ENCODE data around the gene CNOT4. TPM values are rescaled to one million over a fixed set of nuclear protein-coding genes. Genes with fewer than 3 reads are reported as not detected.

Gene CNOT4
- total RNA-seq, 1 donor: 8.9 TPM

DNA sequence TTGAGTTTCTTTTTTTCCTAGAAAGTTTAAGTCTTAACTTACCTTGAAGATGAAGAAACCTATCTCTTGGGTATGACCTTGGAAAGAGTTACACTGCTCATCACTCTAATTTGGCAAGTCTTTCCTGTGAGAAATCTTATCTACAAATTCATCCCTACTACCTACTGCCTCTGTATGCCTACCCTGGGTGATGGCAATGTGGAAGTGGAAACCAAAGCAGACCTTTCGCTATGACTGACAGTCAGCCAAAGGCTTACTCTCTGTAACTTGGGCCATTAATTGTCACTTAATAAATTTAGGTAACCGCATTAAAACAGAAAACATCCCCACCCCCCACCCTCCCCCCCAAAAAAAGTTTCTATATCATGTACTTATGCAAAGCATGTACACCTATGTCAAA, 103.9 kb downstream of the CNOT4 start:
- DNase-seq (ENCODE audit: low read depth in 2 of 3, low spot score in 2 of 3): no peak

DNA sequence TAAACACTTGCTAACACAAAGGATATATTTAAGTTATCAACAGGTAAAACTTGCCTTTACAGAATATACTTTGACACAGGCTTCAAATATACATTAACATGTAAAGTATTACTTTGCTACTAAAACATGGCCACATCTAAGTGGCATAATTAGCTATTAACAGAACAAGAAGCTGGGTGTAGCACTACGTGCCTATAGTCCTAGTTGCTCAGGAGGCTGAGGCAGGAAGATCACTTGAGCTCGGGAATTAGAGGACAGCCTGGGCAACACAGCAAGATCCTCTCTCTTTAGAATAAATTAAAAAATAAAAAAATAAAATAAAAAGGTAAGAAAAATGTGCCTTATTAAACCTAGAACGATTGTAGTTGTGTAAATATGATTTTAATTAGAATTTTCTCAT, 106.6 kb downstream of the CNOT4 start:
- no peak for DNase-seq (ENCODE audit: low read depth in 2 of 3, low spot score in 2 of 3)

DNA sequence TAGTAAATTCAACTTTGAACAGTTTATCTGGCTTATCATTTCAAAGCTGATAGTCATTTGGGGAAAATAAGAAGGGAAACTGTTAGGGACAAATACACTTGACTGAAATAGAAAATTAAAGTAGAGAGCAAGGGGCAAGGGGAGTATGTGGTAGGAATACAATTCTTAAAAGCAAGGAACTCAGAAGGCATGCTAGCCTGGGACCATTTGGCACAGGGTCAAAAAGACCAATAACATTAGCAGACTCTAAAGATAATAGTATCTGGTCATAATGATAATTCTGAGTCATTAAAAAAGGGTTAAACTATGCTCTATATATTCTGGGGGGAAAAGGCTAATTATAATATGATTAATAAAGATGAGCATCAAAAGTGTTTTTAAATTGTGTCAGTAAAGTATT, 112.2 kb downstream of the CNOT4 start:
- DNase-seq (ENCODE audit: low read depth in 2 of 3, low spot score in 2 of 3): no peak

DNA sequence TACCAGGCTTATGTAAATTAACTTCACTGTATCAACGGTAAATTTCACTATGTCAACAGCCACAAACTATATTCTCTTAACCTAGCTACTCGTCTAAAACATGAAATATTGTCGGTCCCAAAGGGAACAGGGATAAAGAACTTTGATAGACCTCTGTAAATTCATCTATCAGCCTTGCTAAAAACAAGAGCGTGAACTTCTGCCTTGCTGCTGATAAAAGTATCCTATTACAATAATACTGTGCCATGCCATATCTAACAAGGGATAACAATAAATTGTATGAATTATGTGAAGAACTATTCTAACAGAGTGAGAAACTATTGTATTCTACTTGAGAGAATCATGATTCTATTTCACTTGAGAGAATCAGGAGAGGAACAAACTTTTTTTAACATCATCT, 117.2 kb downstream of the CNOT4 start:
- no peak for DNase-seq (ENCODE audit: low read depth in 2 of 3, low spot score in 2 of 3)

DNA sequence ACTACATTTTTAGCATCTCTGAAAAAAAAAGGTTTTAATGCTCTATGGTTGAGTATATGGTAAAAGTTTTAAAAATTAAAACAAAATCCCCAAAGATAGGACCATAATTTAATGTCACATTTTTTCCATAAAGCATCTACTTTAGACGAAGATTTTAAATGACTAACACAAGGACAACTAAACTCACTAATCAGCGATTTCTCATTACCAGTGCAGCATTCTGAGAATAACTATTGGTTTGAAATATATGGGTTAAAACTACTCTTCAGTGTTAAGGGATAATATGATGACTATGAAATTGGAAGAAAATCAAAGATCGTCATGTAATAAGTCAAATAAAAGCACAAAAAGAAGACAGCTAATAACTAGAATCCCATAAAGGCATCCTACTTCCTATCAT, 118.4 kb downstream of the CNOT4 start:
- DNase-seq (ENCODE audit: low read depth in 2 of 3, low spot score in 2 of 3): no peak

DNA sequence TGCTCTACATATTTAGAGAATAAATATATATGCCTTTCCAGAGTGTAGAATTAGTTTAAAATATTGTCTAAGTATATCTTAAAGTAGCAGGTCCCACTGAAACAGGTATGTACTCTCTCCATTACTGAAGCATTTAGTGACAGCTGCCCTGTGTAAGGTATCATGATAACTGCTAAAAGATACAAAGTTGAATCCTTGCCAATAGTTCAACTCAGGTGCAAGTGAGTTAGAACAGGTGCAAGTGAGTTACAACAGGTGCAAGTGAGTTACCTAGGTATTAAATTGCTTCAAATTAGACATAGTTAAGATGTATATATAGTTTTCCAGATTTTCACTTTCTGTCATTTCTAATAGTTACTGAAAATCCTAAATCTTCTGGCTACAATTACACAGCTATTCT, 119.1 kb downstream of the CNOT4 start:
- no peak for DNase-seq (ENCODE audit: low read depth in 2 of 3, low spot score in 2 of 3)

DNA sequence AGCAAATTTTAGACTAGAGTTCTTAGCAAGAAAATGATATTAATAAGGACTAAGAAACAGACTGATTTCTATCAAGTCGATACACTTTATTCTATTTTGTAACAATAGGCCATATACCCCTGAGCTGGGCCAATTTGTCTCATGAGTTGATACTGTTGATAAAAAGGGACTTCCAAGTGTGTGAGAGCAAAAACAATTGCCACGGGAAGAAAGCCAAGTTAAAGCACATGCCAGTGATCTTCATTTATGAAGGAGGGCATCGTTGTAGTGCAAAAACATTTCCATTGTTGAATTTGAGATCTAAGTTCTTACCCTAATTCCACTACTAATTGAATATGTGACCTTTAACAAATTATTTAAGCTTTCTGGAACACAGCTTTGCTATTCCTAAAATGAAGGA, 119.9 kb downstream of the CNOT4 start:
- no peak for DNase-seq (ENCODE audit: low read depth in 2 of 3, low spot score in 2 of 3)

DNA sequence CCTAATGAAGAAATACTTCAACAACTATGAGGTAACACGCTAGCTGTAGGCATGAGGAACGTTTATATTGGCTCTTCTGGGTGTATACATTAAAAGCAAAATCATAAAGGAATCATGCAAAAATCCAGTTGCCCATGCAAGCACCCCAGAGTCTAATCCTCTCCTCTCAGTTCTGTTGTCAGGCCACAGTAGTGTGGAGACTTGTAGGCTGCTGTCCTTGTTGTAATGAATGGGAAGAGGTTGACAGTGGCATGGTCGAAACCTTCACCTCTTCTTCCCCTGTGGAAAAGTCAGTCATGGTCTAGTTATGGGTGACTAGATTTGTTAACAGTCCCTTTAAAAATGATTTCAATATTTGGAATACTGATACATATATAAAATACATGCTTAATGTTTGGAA, 121.3 kb downstream of the CNOT4 start:
- no peak for DNase-seq (ENCODE audit: low read depth in 2 of 3, low spot score in 2 of 3)

DNA sequence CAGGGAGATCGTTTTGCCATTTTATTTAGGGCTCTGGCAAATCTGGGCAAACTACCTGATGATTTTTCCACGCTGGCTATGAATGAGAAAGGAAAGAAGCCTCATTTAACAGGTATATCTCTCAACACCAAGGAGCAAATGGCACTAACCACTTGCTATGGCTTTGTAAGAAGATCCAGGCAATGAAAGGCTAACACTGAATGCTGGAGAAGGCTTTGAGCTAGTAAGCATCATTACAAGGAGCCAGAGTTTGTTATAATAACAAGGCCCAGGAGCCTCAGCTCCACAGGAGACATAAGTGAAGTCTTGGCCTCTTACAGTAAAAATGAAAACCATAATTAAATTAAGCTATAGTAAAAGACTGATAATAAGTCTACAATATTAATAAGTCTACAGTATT, 123.1 kb downstream of the CNOT4 start:
- DNase-seq (ENCODE audit: low read depth in 2 of 3, low spot score in 2 of 3): no peak

DNA sequence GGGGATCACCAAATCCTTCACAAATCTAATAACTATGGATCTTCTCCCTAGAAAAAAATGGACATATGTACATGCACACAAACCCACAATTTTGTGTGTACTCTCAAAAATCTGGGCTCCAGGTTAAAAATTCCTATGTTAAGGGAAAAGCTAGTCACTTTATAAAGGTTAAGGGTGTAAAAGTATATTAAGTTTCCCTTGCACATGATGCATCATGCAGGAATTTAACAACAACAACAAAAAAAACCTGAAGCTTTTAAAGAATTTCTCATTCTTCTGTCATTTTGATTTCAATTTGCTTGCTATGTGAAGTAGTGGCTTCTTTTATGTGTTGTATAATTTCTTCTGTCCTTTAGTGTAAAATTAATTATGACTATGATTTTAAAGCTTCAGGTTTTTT, 123.7 kb downstream of the CNOT4 start:
- no peak for DNase-seq (ENCODE audit: low read depth in 2 of 3, low spot score in 2 of 3)

DNA sequence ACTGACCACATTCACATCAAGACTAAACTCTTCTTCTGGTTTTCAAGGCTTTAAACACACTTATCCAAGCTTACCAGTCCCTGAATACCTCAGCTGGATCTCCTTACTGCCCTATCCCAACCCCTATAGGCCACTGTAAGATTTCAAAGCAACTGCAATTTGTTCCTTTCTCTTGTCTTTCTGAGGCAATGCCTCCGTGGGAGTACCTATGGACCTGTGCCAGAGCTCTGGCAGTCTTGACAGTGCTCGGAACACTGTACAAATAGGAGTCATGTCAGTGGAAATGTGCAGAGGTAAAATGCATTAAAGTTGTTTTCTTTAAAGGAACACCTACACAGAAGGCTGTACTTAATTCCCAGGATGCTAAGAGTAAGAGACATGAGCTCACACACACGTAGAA, 124.7 kb downstream of the CNOT4 start:
- DNase-seq (ENCODE audit: low read depth in 2 of 3, low spot score in 2 of 3): no peak

DNA sequence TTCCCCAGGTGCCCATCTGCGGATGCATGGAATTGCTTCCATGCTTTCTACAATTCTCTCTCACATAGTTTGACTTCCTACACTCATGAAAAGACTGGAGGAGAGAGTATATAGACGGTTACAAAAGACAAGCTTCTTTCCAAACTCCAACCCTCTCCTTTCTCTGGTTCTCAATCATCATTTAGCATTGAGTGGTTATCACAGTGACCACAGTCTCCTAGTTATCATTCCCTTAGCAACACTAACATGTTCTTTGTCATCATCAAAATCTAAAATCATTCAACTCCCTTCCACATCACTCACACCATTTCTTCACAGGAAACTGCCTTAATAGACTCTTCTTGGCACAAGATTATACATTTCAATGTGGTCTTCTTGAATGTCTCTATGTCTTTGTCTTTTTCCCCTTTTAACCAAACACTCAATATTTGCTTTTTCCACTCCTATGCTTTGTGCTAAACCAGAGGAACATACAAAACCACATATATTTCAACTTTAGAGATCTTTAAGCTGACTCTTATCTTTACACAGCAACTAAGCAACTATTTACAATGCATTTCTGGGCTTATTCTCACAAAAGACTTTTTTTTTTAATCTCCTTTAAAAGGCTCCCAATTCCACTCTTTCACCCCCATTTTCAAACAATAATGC, 126.3 kb downstream of the CNOT4 start:
- no peak for DNase-seq (ENCODE audit: low read depth in 2 of 3, low spot score in 2 of 3)

DNA sequence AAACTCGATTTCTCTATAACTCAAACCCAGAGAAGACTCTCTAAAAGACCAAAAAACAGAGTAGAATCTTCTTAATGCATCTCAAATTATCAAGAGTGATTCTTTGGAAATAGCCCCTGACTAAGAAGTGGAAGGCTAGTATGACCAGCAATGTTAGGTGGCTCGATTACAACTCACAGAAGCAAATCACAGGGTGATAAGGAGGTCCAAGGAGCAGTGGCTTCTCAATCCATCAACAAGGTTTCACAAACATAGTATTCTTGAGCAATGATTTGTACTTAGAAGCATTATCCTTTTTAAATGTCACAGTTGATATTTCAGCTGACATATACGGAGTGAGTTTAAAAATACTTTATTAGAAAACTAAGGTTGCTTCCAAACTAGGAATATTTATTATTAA, 127.7 kb downstream of the CNOT4 start:
- no peak for DNase-seq (ENCODE audit: low read depth in 2 of 3, low spot score in 2 of 3)

DNA sequence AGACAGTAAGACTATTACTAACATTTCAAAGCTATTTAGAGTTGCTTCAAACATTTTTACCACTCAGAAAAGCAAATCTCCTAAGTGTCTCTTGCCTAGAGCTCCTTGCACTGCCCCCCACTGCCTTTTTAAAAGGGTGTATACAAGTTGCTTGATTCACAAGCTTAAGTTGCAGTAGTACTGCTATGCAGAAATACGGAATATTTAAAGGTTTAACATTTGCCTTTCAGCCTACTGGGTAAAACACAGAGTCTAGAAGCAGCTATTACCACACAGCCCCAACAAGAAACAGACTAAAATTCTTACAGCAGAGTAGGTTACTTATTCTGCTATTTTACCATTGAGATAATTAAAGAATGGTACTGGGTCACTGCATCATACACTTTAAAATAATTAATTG, 128.5 kb downstream of the CNOT4 start:
- no peak for DNase-seq (ENCODE audit: low read depth in 2 of 3, low spot score in 2 of 3)

DNA sequence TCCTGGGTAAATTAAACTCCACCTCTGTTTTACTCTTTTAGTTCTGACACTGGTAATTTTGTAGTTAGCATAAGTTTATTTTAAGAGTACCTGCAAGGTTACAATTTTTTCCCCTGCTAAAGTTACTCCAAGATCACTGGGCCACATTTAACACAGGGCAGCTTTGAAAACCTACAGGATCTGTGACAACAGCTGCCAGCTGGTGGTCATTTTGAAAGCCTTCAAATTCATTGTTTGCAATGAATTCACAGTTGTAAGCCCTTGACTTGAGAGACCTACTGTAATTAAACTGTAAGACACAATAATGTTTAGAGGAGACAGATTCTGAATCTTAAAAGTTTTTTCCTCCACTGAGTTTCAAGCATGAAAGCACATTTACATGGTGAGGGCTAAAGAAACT, 129.6 kb downstream of the CNOT4 start:
- DNase-seq (ENCODE audit: low read depth in 2 of 3, low spot score in 2 of 3): no peak

DNA sequence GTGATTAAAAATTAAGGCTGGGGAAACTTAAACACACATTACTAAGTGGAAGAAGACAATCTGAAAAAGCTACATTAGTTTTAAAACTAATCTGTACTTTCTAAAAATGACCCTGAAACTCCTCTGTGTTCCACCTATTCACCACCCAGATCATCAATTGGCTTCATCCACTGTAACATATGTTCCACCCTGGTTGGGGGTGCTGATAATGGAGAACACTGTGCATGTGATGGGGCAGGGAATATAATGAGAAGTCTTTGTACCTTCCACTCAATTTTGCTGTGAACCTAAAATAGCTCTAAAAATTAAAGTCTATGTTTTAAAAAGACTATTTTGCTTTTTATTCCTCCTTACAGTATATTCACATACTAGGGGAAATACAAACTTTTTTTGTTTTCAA, 132.7 kb downstream of the CNOT4 start:
- no peak for DNase-seq (ENCODE audit: low read depth in 2 of 3, low spot score in 2 of 3)

DNA sequence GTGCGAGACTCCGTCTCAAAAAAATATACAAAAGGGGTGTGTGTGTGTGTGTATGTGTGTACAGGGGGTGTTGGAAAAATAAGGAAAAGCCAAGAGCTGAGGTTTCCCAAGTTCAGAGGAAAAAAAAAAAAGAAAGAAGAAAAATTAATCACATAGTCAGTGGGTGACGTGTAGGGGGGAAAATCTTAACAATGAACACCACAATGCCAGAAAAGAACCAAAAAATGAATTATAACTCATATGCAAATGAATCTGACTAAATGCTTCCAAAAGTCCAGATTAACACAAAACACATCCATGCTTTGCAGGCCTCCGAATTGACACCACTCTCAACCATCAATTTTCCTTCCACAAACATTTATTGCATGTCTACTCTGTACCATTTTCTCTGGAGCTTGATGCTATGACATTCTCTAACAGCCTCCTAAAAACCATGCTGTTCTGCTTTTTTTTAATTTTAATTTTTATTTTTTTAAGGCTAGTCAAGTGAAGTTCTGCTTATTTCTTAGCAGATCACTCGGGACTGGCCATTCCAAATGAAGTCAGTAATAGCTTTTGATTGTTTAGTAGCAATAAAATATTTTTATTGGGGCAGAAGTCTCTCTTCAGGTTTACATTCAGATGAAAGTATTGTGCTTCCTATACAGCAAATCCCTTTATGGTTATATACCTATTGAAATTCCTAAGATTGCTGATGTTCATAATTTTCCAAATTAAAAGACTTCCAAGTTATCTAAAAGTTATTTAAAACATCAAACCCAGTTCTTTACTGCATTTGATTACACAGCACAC, 133.8 kb downstream of the CNOT4 start:
- DNase-seq (ENCODE audit: low read depth in 2 of 3, low spot score in 2 of 3): no peak

DNA sequence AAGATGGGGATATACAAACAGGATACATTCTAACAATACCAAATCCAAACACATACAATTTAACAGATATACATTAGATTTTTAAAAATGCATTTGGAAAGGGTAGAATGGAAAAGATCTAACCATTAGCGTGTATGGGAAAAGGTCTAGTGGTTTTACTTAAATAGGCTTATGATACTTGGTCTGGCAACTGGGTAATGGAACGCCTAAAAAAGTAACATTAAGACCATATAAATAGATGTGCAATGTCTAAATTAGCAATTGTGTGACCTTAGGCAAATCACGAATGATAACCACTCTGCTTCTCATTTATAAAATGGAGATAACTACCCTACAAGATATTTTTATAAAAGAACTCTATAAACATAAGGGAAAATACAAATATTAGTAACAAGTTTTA, 135.2 kb downstream of the CNOT4 start:
- no peak for DNase-seq (ENCODE audit: low read depth in 2 of 3, low spot score in 2 of 3)

DNA sequence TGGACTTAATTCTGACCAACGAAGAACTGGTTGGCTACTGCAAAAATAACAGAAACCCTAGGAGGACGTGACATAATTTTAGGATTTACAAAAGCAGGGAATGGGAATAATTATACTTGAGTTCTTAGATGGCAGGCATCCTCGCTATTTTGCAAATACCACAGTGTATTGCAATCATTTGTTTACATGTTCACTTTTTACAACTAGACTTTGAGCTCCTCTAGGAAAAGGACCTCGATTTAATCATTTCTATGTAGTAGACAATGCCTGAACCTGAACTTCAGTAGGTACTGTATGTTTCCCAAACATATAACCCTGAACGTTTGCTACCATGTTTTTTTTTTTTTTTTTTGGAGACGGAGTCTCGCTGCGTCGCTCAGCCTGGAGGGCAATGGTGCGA, 137.7 kb downstream of the CNOT4 start:
- no peak for DNase-seq (ENCODE audit: low read depth in 2 of 3, low spot score in 2 of 3)

DNA sequence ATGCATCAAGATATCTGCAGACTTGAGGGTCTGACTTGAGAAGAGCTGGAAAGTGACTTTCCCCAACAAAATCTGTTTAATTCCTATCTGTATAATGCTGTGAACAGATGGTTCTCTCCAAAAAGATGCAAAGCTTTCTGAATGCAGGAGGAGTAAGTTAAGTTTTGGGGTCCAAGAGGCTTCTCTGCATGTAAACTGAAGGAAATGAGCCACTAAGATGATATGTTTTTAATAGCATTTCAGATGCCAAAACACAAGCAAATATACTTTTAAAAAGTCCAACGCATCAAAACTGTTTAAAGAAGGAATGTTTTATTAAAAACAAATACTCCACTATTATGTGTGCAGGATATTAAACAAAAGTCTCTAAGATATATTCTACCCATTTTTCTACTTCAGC, 139.2 kb downstream of the CNOT4 start:
- DNase-seq (ENCODE audit: low read depth in 2 of 3, low spot score in 2 of 3): no peak

DNA sequence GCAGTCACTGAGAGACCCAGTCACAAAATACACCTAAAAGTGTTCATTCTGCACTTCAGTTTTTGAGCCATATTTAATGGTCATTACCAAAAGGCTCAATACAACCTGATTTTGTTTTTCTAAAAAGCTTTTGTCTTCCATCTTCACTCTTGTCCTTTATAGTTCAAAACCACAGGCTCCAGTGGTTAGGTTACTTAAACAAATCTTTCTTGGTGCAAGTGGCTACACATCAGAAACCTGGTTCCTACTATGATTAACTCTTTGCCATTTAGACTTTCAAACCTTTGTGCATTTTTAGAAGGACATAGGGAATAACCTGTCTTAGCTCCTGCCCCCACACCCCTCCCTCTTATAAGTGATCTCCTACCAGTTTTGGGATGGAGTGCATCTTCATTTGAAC, 140.5 kb downstream of the CNOT4 start:
- DNase-seq (ENCODE audit: low read depth in 2 of 3, low spot score in 2 of 3): no peak

DNA sequence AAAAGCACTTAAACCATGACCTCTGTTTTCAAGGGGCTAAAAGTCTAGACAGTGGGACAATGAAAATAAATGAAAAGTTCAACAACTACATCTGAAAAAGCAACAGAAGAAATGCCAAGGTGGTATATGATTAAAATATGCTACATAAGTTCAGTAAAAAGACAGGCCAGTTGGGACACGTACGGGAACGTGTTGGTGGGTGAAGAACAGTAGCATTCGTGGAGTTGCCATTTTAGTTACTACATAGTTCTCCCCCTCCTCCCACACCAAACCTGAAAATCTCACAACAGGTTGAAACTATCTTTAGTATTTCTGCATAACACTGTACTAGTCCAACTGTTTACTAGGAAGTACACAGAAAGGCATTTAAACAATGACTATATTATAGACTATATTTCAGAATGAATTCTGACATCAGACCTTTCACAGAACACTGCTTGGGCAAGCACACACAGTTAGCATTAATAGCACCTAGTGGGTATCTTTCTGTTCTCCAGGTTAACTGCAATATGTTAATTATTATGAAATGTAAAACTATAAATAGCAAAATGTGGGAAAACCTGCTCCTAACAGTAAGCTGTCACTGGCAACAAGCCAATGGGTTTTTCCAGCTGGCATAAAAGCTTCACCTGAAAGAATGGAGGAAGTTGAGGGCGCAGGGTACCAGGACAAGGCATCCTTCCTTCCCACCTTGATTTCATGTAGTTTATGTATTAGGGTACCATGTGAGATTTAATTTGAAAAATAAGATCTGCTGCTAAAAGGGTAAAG, 141.3 kb downstream of the CNOT4 start:
- DNase-seq (ENCODE audit: low read depth in 2 of 3, low spot score in 2 of 3): no peak

All from hematopoietic multipotent progenitor cell (in vitro differentiated cells).